A549 (cell line): ENCODE results near the gene CTNND2. TPM values are rescaled to one million over a fixed set of nuclear protein-coding genes. Genes with fewer than 3 reads are reported as not detected.
A peak's percentile ranks its signal among the peaks of the same experiment; 100 is the strongest.

ENCODE experiments used
- ATAC-seq, 2 experiments: fragments of 200-7000 bp in 1 of 2; fragments of >200 bp in 1 of 2; cut with Nextera tagmentation in 1 of 2; cut with Tn5 transposase in 1 of 2; 3 replicates each; pipeline versions ENCODE4 v1.8.0 to v1.9.1; 2018 to 2020; ENCODE audit warnings: mild to moderate bottlenecking in 1 of 2, moderate library complexity in 1 of 2
- CTCF ChIA-PET: fragments of 300-600 bp; sonication (Branson Sonifier 250); formaldehyde crosslinking; extraction: SDS; loops from one replicate; lab custom pipeline; 2021; ENCODE audit warnings: antibody characterized with exemption, inconsistent platforms; lab: Yijun Ruan, JAX
- POLR2A ChIA-PET: fragments of 350-600 bp; formaldehyde crosslinking; extraction: SDS; loops from one replicate; lab custom pipeline; 2021; ENCODE audit warnings: antibody characterized with exemption, inconsistent platforms; lab: Yijun Ruan, JAX
- DNase-seq, 2 experiments: peaks; one replicate each; pipeline versions ENCODE4 v3.0.0 to v3.0.0-alpha.2; 2011 to 2016; ENCODE audit warnings: low read depth in 1 of 2, low spot score in 1 of 2
- FAIRE-seq: peaks from 2 replicates; lab custom pipeline; 2011; peaks lifted over from hg19 to GRCh38; lab: Jason Lieb, UNC
- H3K27ac ChIP-seq, 2 experiments: fragments of >200 bp; sonication (Bioruptor Twin); formaldehyde crosslinking; 3 replicates each; pipeline ENCODE4 v1.5.1; 2016 to 2017
- H3K4me1 ChIP-seq: fragments of >200 bp; sonication (Bioruptor Twin); formaldehyde crosslinking; 3 replicates; pipeline ENCODE4 v1.6.1; 2016
- H3K4me2 ChIP-seq: fragments of >200 bp; sonication (Bioruptor Twin); formaldehyde crosslinking; 3 replicates; pipeline ENCODE4 v1.6.1; 2016
- H3K4me3 ChIP-seq: fragments of >200 bp; sonication (Bioruptor Twin); formaldehyde crosslinking; 3 replicates; pipeline ENCODE4 v1.5.1; 2016
- H3K9me3 ChIP-seq: fragments of >200 bp; sonication (Bioruptor Twin); formaldehyde crosslinking; 3 replicates; pipeline ENCODE4 v1.6.1; 2016
- BHLHE40 ChIP-seq: IDR thresholded peaks from 2 replicates; pipeline ENCODE4 v1.6.1; 2012; ENCODE audit warnings: low read depth, low read length, inconsistent platforms
- CBX2 ChIP-seq: fragments of 200-600 bp; sonication (generic); IDR thresholded peaks from 2 replicates; pipeline ENCODE4 v1.6.1; 2016; ENCODE audit warnings: low read depth, mild to moderate bottlenecking, borderline replicate concordance
- CBX8 ChIP-seq: fragments of 200-600 bp; sonication (generic); IDR thresholded peaks from 2 replicates; pipeline ENCODE4 v1.6.1; 2016
- CEBPB ChIP-seq, 2 experiments: fragments of >200 bp in 1 of 2; sonication (Bioruptor Twin) in 1 of 2; formaldehyde crosslinking in 1 of 2; IDR thresholded peaks; 2 replicates each; pipeline ENCODE4 v1.6.1; 2012 to 2016
- CHD4 ChIP-seq: fragments of 200-600 bp; sonication (generic); IDR thresholded peaks from 2 replicates; pipeline ENCODE4 v1.6.1; 2016; ENCODE audit warnings: antibody characterized with exemption, mild to moderate bottlenecking, borderline replicate concordance
- EHMT2 ChIP-seq: fragments of 200-600 bp; sonication (generic); IDR thresholded peaks from 2 replicates; pipeline ENCODE4 v1.6.1; 2016; ENCODE audit warnings: antibody characterized with exemption, low read depth, mild to moderate bottlenecking, moderate library complexity
- FOSB ChIP-seq: fragments of 250-450 bp; sonication (Bioruptor Pico); IDR thresholded peaks from 2 replicates; pipeline ENCODE4 v1.5.0; 2020; ENCODE audit warnings: mild to moderate bottlenecking, moderate library complexity
- GATA3 ChIP-seq: IDR thresholded peaks from 2 replicates; pipeline ENCODE4 v1.6.1; 2012; ENCODE audit warnings: borderline replicate concordance
- HEYL ChIP-seq: fragments of 250-450 bp; sonication (Bioruptor Pico); IDR thresholded peaks from 2 replicates; pipeline ENCODE4 v1.8.0; 2021; ENCODE audit warnings: mild to moderate bottlenecking, moderate library complexity
- HOXA7 ChIP-seq: fragments of 250-450 bp; sonication (Bioruptor Pico); IDR thresholded peaks from 2 replicates; pipeline ENCODE4 v1.5.0; 2020; ENCODE audit warnings: mild to moderate bottlenecking, moderate library complexity
- HOXB13 ChIP-seq: fragments of 250-450 bp; sonication (Bioruptor Pico); IDR thresholded peaks from 2 replicates; pipeline ENCODE4 v1.5.0; 2020; ENCODE audit warnings: low read depth, mild to moderate bottlenecking, moderate library complexity
- KDM1A ChIP-seq: fragments of 200-600 bp; sonication (generic); IDR thresholded peaks from 2 replicates; pipeline ENCODE4 v1.6.1; 2016; ENCODE audit warnings: low read depth, mild to moderate bottlenecking
- MAFK ChIP-seq: fragments of 450-650 bp; IDR thresholded peaks from 2 replicates; pipeline ENCODE4 v1.6.1; 2014; ENCODE audit not compliant: partially characterized antibody
- MAZ ChIP-seq: fragments of 150-350 bp; IDR thresholded peaks from 2 replicates; pipeline ENCODE4 v1.6.1; 2014; ENCODE audit warnings: antibody characterized with exemption, low read depth, low read length, borderline replicate concordance
- MYC ChIP-seq: IDR thresholded peaks from 2 replicates; pipeline ENCODE4 v1.6.1; 2012; ENCODE audit warnings: mild to moderate bottlenecking, inconsistent platforms, low read length, improper control_type of control experiment, borderline replicate concordance
- NFE2L2 ChIP-seq: fragments of 150-350 bp; conservative IDR thresholded peaks from 2 replicates; pipeline ENCODE4 v1.6.1; 2014; ENCODE audit warnings: low read length
- NPAS2 ChIP-seq: fragments of 250-450 bp; sonication (Bioruptor Pico); IDR thresholded peaks from 2 replicates; pipeline ENCODE4 v1.8.0; 2022; ENCODE audit warnings: mild to moderate bottlenecking, moderate library complexity, borderline replicate concordance
- PHF8 ChIP-seq: fragments of 200-600 bp; sonication (generic); IDR thresholded peaks from 2 replicates; pipeline ENCODE4 v1.6.1; 2016; ENCODE audit warnings: low read depth, mild to moderate bottlenecking, antibody characterized with exemption, moderate library complexity, borderline replicate concordance
- SREBF2 ChIP-seq: fragments of 450-650 bp; IDR thresholded peaks from 2 replicates; pipeline ENCODE4 v1.6.1; 2014; ENCODE audit warnings: mild to moderate bottlenecking, moderate library complexity
- TFCP2L1 ChIP-seq: fragments of 250-450 bp; sonication (Bioruptor Pico); IDR thresholded peaks from 2 replicates; pipeline ENCODE4 v1.5.0; 2021; ENCODE audit warnings: mild to moderate bottlenecking
- TP53 ChIP-seq: fragments of 250-450 bp; sonication (Bioruptor Pico); IDR thresholded peaks from 2 replicates; pipeline ENCODE4 v1.5.0; 2021; ENCODE audit warnings: mild to moderate bottlenecking, moderate library complexity
- ZNF302 ChIP-seq: fragments of 250-450 bp; sonication (Bioruptor Pico); IDR thresholded peaks from 2 replicates; pipeline ENCODE4 v1.9.0; 2021; ENCODE audit warnings: inconsistent platforms, mild to moderate bottlenecking, moderate library complexity
- ZSCAN20 ChIP-seq: fragments of 250-450 bp; sonication (Bioruptor Pico); IDR thresholded peaks from 2 replicates; pipeline ENCODE4 v1.8.0; 2022; ENCODE audit warnings: mild to moderate bottlenecking, moderate library complexity
- WGBS: methylation state at CpG from one replicate; pipeline ENCODE4 v1.1.6; 2017; ENCODE audit errors: missing lambda C conversion rate; 5-methylcytosine and 5-hydroxymethylcytosine counted together
- polyA plus RNA-seq, 4 experiments: library from polyadenylated mRNA; depleted of rRNA in 3 of 4; stranded (reverse); fragments of >200 nt; fragmentation: RNase III in 1 of 4; extraction: RNeasy Plus Mini Kit Qiagen cat#74134 plus additional on column Dnase treatment in 1 of 4; gene quantifications; 2 replicates in 3 of 4; 3 replicates in 1 of 4; pipeline ENCODE4 v1.2.3, GENCODE V29; 2011 to 2017
- TF ChIP-seq, protein P1 (sequence below): fragments of >200 bp; sonication (Bioruptor Twin); formaldehyde crosslinking; IDR thresholded peaks from 3 replicates; pipeline ENCODE4 v1.6.1; 2016
- TF ChIP-seq, protein P2 (sequence below): fragments of 250-450 bp; sonication (Bioruptor Pico); IDR thresholded peaks from 2 replicates; pipeline ENCODE4 v1.5.0; 2021; ENCODE audit warnings: mild to moderate bottlenecking, moderate library complexity, borderline replicate concordance
- TF ChIP-seq, protein P3 (sequence below): fragments of 250-450 bp; sonication (Bioruptor Pico); IDR thresholded peaks from 2 replicates; pipeline ENCODE4 v1.5.0; 2020; ENCODE audit warnings: low read depth, mild to moderate bottlenecking, moderate library complexity
- TF ChIP-seq, protein P4 (sequence below): fragments of >200 bp; sonication (Bioruptor Twin); formaldehyde crosslinking; IDR thresholded peaks from 2 replicates; pipeline ENCODE4 v1.6.1; 2016

Gene CTNND2
- polyA plus RNA-seq, 2 of the 4 experiments (the other 2 are of a cell fraction): not detected

DNA sequence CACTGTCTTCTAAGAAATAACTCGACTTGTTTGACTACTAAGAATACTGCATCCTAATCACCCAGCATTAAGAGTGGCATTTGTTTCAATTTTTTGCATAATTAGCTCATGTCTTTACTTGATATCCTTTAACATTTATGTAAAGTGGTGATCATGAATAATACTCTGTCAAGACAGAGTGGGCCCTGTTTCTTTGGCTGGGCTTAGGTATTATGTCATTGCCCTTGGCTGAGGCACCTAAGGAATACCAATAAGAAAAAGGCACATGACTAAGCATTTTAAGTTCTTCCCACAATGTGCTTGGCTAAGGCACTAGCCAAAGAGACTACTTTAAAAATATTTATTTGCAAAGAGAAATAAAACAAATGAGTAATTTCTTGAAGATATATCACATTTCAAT, 308.1 kb downstream of the CTNND2 start:
- Histone ChIP-seq H3K9me3 (no peaks in the 10 kb centered on the region), H3K4me2 (no peak overlapping the region), H3K4me1 (no peaks in the 10 kb centered on the region), H3K4me3 (no peak overlapping the region), H3K27ac (no peak overlapping the region)
- ChIA-PET CTCF (no interaction called here), POLR2A (no interaction called here)
- TF ChIP-seq MAFK (peak; percentile 23), EHMT2 (no peak), CHD4 (no peak), ZSCAN20 (no peak), SREBF2 (no peak), MYC (no peak), CBX2 (no peak), NPAS2 (no peak)
- TF ChIP-seq, protein P1, sequence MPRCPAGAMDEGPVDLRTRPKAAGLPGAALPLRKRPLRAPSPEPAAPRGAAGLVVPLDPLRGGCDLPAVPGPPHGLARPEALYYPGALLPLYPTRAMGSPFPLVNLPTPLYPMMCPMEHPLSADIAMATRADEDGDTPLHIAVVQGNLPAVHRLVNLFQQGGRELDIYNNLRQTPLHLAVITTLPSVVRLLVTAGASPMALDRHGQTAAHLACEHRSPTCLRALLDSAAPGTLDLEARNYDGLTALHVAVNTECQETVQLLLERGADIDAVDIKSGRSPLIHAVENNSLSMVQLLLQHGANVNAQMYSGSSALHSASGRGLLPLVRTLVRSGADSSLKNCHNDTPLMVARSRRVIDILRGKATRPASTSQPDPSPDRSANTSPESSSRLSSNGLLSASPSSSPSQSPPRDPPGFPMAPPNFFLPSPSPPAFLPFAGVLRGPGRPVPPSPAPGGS: no peak
- FAIRE-seq: no peak
- no peak for ATAC-seq
- 8% methylated on average over 1 of the region's 1 CpG for WGBS
- no peak for DNase-seq

DNA sequence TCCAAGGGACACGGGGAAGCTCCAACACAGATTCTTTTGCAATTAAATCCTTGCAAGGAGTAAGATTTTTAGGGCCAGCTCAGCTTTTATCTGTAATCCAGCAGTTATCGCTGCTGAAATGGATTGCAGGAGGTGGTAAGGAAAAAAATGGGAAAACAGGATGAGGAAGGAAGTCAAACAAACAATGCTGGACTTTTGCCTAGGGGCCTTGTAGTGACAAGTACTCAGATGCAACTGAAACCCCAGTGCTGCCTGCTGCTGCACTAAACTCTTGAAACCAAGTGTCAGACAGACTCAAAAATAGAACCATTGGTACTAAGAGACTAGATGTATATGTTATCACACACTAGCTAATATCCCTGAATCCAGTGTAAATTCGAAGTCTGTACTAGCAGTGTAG, 309.2 kb downstream of the CTNND2 start:
- H3K9me3 ChIP-seq: no peaks in the 10 kb centered on the region
- ChIA-PET CTCF (interaction anchor here (0.6 kb wide), 1 partner anchor 386 kb away, joined by 4 read pairs; no protein-coding TSS in a partner anchor), POLR2A (no interaction called here)
- WGBS: 11% methylated on average over 3 of the region's 3 CpGs
- no peak overlapping the region for H3K4me3 ChIP-seq
- no peaks in the 10 kb centered on the region for H3K4me1 ChIP-seq
- no peak overlapping the region for H3K27ac ChIP-seq
- no peak overlapping the region for H3K4me2 ChIP-seq
- FAIRE-seq (no peak), ATAC-seq (no peak), DNase-seq (no peak)
- no peak for TF ChIP-seq CBX8
- TF ChIP-seq, protein P2, sequence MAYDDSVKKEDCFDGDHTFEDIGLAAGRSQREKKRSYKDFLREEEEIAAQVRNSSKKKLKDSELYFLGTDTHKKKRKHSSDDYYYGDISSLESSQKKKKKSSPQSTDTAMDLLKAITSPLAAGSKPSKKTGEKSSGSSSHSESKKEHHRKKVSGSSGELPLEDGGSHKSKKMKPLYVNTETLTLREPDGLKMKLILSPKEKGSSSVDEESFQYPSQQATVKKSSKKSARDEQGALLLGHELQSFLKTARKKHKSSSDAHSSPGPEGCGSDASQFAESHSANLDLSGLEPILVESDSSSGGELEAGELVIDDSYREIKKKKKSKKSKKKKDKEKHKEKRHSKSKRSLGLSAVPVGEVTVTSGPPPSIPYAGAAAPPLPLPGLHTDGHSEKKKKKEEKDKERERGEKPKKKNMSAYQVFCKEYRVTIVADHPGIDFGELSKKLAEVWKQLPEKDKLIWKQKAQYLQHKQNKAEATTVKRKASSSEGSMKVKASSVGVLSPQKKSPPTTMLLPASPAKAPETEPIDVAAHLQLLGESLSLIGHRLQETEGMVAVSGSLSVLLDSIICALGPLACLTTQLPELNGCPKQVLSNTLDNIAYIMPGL: no peak
- TF ChIP-seq, protein P3, sequence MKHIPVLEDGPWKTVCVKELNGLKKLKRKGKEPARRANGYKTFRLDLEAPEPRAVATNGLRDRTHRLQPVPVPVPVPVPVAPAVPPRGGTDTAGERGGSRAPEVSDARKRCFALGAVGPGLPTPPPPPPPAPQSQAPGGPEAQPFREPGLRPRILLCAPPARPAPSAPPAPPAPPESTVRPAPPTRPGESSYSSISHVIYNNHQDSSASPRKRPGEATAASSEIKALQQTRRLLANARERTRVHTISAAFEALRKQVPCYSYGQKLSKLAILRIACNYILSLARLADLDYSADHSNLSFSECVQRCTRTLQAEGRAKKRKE (CRISPR knock-in tag): no peak
- TF ChIP-seq EHMT2: no peak
- TF ChIP-seq PHF8: no peak
- TF ChIP-seq HOXA7: no peak
- TF ChIP-seq MYC: no peak
- TF ChIP-seq TFCP2L1 (CRISPR knock-in tag): no peak
- TF ChIP-seq GATA3: no peak
- TF ChIP-seq CEBPB (IDR thresholded peaks at IDR 0.05): no peak

DNA sequence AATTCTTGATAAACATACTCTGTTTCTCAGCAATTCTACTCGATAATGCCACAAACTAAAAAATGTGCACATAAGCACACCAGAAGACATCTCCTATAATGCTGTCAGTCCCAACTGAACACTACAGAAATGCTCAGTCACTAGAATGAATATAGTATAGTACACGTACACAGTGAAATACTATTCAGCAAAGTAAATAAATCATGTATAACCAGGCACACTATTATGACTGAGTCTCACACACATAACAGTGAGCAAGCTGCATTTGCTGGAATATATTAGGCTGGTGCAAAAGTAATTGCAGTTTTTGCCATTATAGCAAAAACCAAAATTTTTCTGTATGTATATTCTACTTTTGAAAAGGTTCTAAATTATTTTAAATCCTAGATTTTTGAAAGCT, 310.2 kb downstream of the CTNND2 start:
- DNase-seq (no peak), FAIRE-seq (no peak)
- CTCF ChIA-PET: no interaction called here

More for the DNA sequence above, 310.2 kb downstream of the CTNND2 start:
- TF ChIP-seq BHLHE40 (no peak), NFE2L2 (no peak), HOXB13 (CRISPR knock-in tag) (no peak), TP53 (CRISPR knock-in tag) (no peak), ZNF302 (no peak), KDM1A (no peak), HEYL (CRISPR knock-in tag) (no peak), TFCP2L1 (CRISPR knock-in tag) (no peak), MAZ (no peak), FOSB (CRISPR knock-in tag) (no peak), SREBF2 (no peak)
- TF ChIP-seq, protein P1: no peak
- TF ChIP-seq, protein P4, sequence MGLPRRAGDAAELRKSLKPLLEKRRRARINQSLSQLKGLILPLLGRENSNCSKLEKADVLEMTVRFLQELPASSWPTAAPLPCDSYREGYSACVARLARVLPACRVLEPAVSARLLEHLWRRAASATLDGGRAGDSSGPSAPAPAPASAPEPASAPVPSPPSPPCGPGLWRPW: no peak
- TF ChIP-seq, protein P3 (CRISPR knock-in tag): no peak
- 8% methylated on average over 2 of the region's 2 CpGs for WGBS
- no peak for ATAC-seq
- Histone ChIP-seq H3K27ac (no peak overlapping the region), H3K9me3 (no peaks in the 10 kb centered on the region), H3K4me2 (no peak overlapping the region), H3K4me1 (no peaks in the 10 kb centered on the region), H3K4me3 (no peak overlapping the region)
- POLR2A ChIA-PET: no interaction called here
